ENCODE data around the gene HERPUD2. TPM values are rescaled to one million over a fixed set of nuclear protein-coding genes. Genes with fewer than 3 reads are reported as not detected.

Gene HERPUD2
- total and polyA plus RNA-seq, 2 of the 4 experiments (the other 2 are of a cell fraction) = 22.2 to 27.2 TPM

DNA sequence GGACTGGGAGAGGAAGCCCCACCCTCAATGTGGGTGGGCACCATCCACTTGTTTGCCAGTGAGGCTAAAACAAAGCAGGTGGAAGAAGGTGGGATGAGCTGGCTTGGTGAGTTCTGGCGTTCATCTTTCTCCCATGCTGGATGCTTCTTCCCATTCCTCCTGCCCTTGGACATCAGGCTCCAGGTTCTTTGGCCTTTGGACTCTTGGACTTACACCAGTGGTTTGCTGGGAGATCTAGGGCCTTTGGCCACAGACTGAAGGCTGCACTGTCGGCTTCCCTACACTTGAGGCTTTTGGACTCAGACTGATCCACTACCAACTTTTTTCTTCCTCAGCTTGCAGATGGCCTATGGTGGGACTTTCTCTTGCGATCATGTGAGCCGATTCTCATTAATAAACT is 106.3 kb downstream of the HERPUD2 start:
- Histone ChIP-seq H3K14ac (replicated peaks; ENCODE audit: low read depth, low read length) (no peak overlapping the region), H3K79me1 (ENCODE audit: low read depth in 1 of 2, low read length in 2 of 2) (no peaks in the 10 kb centered on the region), H3K9me3 (ENCODE audit: control insufficient read depth, insufficient read depth, low read length) (no peaks in the 10 kb centered on the region), H3K9ac (ENCODE audit: low read depth, low read length) (no peak overlapping the region), H2BK15ac (ENCODE audit: low read depth, low read length) (no peak overlapping the region), H4K5ac (ENCODE audit: low read depth, low read length) (no peak overlapping the region), H4K91ac (ENCODE audit: insufficient read depth, low read depth, low read length) (no peak overlapping the region), H3K36me3 (ENCODE audit: control insufficient read depth, insufficient read depth, low read length) (no peaks in the 10 kb centered on the region), H2BK120ac (ENCODE audit: low read depth, low read length) (no peak overlapping the region), H3K56ac (ENCODE audit: extremely low read depth, insufficient read depth, low read length) (no peak overlapping the region), H2BK20ac (ENCODE audit: low read depth, low read length) (no peak overlapping the region), H3K27ac (ENCODE audit: insufficient read depth, low read length) (no peak overlapping the region), H3K4ac (ENCODE audit: low read depth, low read length) (no peak overlapping the region), H2AK5ac (ENCODE audit: low read depth, low read length) (no peak overlapping the region), H2AK9ac (replicated peaks; ENCODE audit: low read depth, low read length, poor library complexity) (no peak overlapping the region), H3K4me1 (ENCODE audit: control insufficient read depth, insufficient read depth, low read length) (peaks cover 2% of the 10 kb centered on the region; the same call in 1 of the 2 replicates), H4K20me1 (ENCODE audit: insufficient read depth, low read length) (no peaks in the 10 kb centered on the region), H2BK5ac (ENCODE audit: low read depth, low read length, poor library complexity, severe bottlenecking) (no peak overlapping the region), H3K23ac (ENCODE audit: low read depth, low read length) (no peak overlapping the region), H2AFZ (replicated peaks; ENCODE audit: low read length, poor library complexity) (no peak overlapping the region), H3K4me2 (ENCODE audit: low read depth, low read length) (no peak overlapping the region), H3K9me1 (ENCODE audit: insufficient read depth, low read length) (no peaks in the 10 kb centered on the region), H3K18ac (ENCODE audit: low read depth, low read length) (no peak overlapping the region), H3K4me3 (ENCODE audit: insufficient read depth, low read depth, low read length) (no peak overlapping the region), H3K27me3 (ENCODE audit: control insufficient read depth, insufficient read depth, low read length) (no peaks in the 10 kb centered on the region), H4K8ac (ENCODE audit: low read depth in 2 of 2, low read length in 2 of 2) (no peak overlapping the region)
- DNase-seq (no peak), ATAC-seq (ENCODE audit: low read depth) (no peak)
- WGBS, 2 experiments (ENCODE audit: extremely low coverage in 2 of 2, insufficient read length in 1 of 2) = no CpG with 5 or more reads among the region's 4 CpGs
- intact Hi-C loops (cut with micrococcal nuclease) (no loop called here), dilution Hi-C loops (cut with HindIII; ENCODE audit: low sequenced_read_pairs, unreplicated experiment) (no loop called here), in situ Hi-C loops (cut with MboI; ENCODE audit: low sequenced_read_pairs) (no loop called here)
- TF ChIP-seq CEBPB (IDR thresholded peaks at IDR 0.05; ENCODE audit: low read depth, low read length) (no peak), BHLHE40 (IDR thresholded peaks at IDR 0.05; ENCODE audit: low read depth, low read length) (no peak), SMC3 (IDR thresholded peaks at IDR 0.05; ENCODE audit: low read depth, low read length) (no peak), RFX5 (IDR thresholded peaks at IDR 0.05; ENCODE audit: low read depth, low read length) (no peak), MAZ (IDR thresholded peaks at IDR 0.05; ENCODE audit: borderline replicate concordance, low read depth, low read length) (no peak), CHD1 (IDR thresholded peaks at IDR 0.05; ENCODE audit: low read depth, low read length) (no peak), POLR2A (IDR thresholded peaks at IDR 0.05; ENCODE audit: low read depth, low read length) (no peak), RAD21 (IDR thresholded peaks at IDR 0.05; ENCODE audit: low read length) (no peak), USF2 (IDR thresholded peaks at IDR 0.05; ENCODE audit: low read depth, low read length) (no peak), MXI1 (IDR thresholded peaks at IDR 0.05; ENCODE audit: borderline replicate concordance, low read depth, low read length) (no peak), MAFK (IDR thresholded peaks at IDR 0.05; ENCODE audit: low read depth, low read length) (no peak), FOS (IDR thresholded peaks at IDR 0.05; ENCODE audit: low read depth, low read length) (no peak), NFE2L2 (IDR thresholded peaks at IDR 0.05; ENCODE audit: low read depth, low read length) (no peak), RCOR1 (IDR thresholded peaks at IDR 0.05; ENCODE audit: insufficient replicate concordance, low read length) (no peak)
- TF ChIP-seq, protein P1, sequence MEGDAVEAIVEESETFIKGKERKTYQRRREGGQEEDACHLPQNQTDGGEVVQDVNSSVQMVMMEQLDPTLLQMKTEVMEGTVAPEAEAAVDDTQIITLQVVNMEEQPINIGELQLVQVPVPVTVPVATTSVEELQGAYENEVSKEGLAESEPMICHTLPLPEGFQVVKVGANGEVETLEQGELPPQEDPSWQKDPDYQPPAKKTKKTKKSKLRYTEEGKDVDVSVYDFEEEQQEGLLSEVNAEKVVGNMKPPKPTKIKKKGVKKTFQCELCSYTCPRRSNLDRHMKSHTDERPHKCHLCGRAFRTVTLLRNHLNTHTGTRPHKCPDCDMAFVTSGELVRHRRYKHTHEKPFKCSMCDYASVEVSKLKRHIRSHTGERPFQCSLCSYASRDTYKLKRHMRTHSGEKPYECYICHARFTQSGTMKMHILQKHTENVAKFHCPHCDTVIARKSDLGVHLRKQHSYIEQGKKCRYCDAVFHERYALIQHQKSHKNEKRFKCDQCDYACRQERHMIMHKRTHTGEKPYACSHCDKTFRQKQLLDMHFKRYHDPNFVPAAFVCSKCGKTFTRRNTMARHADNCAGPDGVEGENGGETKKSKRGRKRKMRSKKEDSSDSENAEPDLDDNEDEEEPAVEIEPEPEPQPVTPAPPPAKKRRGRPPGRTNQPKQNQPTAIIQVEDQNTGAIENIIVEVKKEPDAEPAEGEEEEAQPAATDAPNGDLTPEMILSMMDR (conservative IDR thresholded peaks at IDR 0.05; ENCODE audit: low read depth, low read length) = no peak
- TF ChIP-seq, protein P2, sequence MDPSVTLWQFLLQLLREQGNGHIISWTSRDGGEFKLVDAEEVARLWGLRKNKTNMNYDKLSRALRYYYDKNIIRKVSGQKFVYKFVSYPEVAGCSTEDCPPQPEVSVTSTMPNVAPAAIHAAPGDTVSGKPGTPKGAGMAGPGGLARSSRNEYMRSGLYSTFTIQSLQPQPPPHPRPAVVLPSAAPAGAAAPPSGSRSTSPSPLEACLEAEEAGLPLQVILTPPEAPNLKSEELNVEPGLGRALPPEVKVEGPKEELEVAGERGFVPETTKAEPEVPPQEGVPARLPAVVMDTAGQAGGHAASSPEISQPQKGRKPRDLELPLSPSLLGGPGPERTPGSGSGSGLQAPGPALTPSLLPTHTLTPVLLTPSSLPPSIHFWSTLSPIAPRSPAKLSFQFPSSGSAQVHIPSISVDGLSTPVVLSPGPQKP (IDR thresholded peaks at IDR 0.05; ENCODE audit: borderline replicate concordance, low read depth, low read length) = no peak
- BruUV-seq (replicated peaks) = no TSS peak
- ChIA-PET CTCF (no interaction called here), POLR2A (ENCODE audit: unreplicated experiment) (no interaction called here)
